Gastrocnemius medialis (tissue), 4 donors: ENCODE measurements around the gene IQCM. TPM values are rescaled to one million over a fixed set of nuclear protein-coding genes. Genes with fewer than 3 reads are reported as not detected.

Experiments
- ATAC-seq, 2 donors: fragments of 150-250 bp; one replicate each; pipeline ENCODE4 v1.9.1; 2016
- DNase-seq, 2 donors: peaks; one replicate each; pipeline ENCODE4 v3.0.0-alpha.2; 2019
- H3K27ac ChIP-seq, 4 donors: fragments of 200-600 bp; sonication (generic); 1 replicate in 1 of 4; 2 replicates in 3 of 4; pipeline ENCODE4 v1.5.1; 2016 to 2018; ENCODE audit warnings: mild to moderate bottlenecking in 2 of 4, moderate library complexity in 1 of 4
- H3K27me3 ChIP-seq, 3 donors: fragments of 200-600 bp; sonication (generic) in 2 of 3; 1 replicate in 1 of 3; 2 replicates in 2 of 3; pipeline versions ENCODE4 v1.5.1 to v1.6.0; 2016 to 2019; ENCODE audit warnings: mild to moderate bottlenecking in 1 of 3, moderate library complexity in 1 of 3
- H3K36me3 ChIP-seq, 2 donors: fragments of 200-600 bp; sonication (generic) in 1 of 2; one replicate each; pipeline ENCODE4 v1.5.1; 2017 to 2018
- H3K4me1 ChIP-seq, 2 donors: fragments of 200-600 bp; sonication (generic) in 1 of 2; one replicate each; pipeline ENCODE4 v1.5.1; 2016 to 2017; ENCODE audit warnings: mild to moderate bottlenecking in 2 of 2
- H3K4me3 ChIP-seq, 4 donors: fragments of 200-600 bp; sonication (generic) in 3 of 4; 1 replicate in 1 of 4; 2 replicates in 3 of 4; pipeline ENCODE4 v1.5.1; 2016 to 2019; ENCODE audit warnings: mild to moderate bottlenecking in 2 of 4
- H3K9me3 ChIP-seq, 3 donors: fragments of 200-600 bp; sonication (generic) in 2 of 3; 1 replicate in 1 of 3; 2 replicates in 2 of 3; pipeline ENCODE4 v1.5.1; 2016 to 2019
- POLR2A ChIP-seq, 2 donors: fragments of 450-650 bp; IDR thresholded peaks; one replicate each; pipeline ENCODE4 v1.6.1; 2017; ENCODE audit warnings: antibody characterized with exemption in 2 of 2, mild to moderate bottlenecking in 2 of 2, moderate library complexity in 2 of 2
- in situ Hi-C, 4 donors: fragments of 200-750 bp; cut with MboI; loops; one replicate each; pipeline versions ENCODE4 v1.15.0 to v1.8.0; 2017; ENCODE audit warnings: low sequenced_read_pairs in 4 of 4
- intact Hi-C: fragments of 100-400 bp; cut with DNase I; formaldehyde crosslinking; loops from one replicate; pipeline ENCODE4 v1.15.1; 2023; ENCODE audit warnings: low total_unique reads
- total RNA-seq, 4 donors: library from RNA; depleted of rRNA; stranded (reverse); fragments of >200 nt; gene quantifications; one replicate each; pipeline versions ENCODE4 v1.1.0 to v1.2.3, GENCODE V29; 2016
- TF ChIP-seq, protein P1 (sequence below), 5 experiments: fragments of 450-650 bp in 3 of 5; fragments of 200-600 bp in 2 of 5; sonication (generic) in 2 of 5; IDR thresholded peaks in 4 of 5; conservative IDR thresholded peaks in 1 of 5; 1 replicate in 4 of 5; 2 replicates in 1 of 5; pipeline ENCODE4 v1.5.1; 2016 to 2019; ENCODE audit warnings: antibody characterized with exemption in 5 of 5, mild to moderate bottlenecking in 3 of 5, moderate library complexity in 3 of 5

IQCM gene
- total RNA-seq, 4 donors from 2014 or later = 0.25 TPM; not detected in 3

DNA sequence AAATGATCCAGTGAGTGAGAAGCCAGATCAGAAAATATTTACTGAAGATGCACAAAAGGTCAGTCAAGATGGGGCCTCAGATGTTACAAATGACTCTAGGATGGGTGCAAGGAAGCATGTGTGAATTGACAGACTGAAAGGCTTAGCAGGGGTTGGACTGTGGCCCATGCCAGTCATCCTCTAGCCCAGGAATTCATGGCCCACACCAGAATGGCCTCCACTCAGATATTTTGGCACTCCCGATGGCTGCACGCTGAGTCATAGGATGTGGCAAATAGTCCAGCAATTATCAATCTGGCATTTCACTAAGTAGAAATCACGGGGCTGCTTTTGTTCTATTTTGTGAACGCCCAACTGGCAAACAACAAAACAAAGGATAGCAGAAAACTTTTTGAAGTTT lies 406.5 kb downstream of the IQCM start:
- Histone ChIP-seq H3K27me3 (no peaks in the 10 kb centered on the region), H3K27ac (no peak overlapping the region), H3K9me3 (no peaks in the 10 kb centered on the region), H3K36me3 (no peaks in the 10 kb centered on the region), H3K4me1 (no peaks in the 10 kb centered on the region), H3K4me3 (no peak overlapping the region)
- DNase-seq (peak in 1 of 2 donors; percentile 12), ATAC-seq (no peak)
- TF ChIP-seq POLR2A (IDR thresholded peaks at IDR 0.05) = no peak
- TF ChIP-seq, protein P1, sequence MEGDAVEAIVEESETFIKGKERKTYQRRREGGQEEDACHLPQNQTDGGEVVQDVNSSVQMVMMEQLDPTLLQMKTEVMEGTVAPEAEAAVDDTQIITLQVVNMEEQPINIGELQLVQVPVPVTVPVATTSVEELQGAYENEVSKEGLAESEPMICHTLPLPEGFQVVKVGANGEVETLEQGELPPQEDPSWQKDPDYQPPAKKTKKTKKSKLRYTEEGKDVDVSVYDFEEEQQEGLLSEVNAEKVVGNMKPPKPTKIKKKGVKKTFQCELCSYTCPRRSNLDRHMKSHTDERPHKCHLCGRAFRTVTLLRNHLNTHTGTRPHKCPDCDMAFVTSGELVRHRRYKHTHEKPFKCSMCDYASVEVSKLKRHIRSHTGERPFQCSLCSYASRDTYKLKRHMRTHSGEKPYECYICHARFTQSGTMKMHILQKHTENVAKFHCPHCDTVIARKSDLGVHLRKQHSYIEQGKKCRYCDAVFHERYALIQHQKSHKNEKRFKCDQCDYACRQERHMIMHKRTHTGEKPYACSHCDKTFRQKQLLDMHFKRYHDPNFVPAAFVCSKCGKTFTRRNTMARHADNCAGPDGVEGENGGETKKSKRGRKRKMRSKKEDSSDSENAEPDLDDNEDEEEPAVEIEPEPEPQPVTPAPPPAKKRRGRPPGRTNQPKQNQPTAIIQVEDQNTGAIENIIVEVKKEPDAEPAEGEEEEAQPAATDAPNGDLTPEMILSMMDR (IDR thresholded peaks at IDR 0.05 in 4 of 5, conservative IDR thresholded peaks at IDR 0.05 in 1 of 5) = no peak
- intact Hi-C loops (no loop called here), in situ Hi-C loops (no loop called here)

DNA sequence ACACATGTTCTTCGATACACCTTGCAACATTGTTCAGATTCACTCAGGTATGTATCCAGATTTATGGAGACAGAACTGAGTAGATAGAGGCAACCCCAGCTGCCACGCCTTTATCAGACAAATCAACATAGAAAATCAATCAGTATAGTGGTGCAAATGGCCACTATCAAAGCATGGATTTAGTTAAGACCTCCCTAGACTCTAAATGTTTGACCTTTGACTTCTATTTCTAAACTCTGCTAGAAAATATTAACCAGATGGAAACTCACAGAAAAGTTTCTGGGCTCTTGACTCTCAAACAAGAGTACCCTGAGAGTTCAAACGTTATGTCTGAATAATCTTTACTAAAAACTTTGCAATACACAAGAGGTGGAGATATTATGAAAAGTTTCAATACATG lies 411.5 kb downstream of the IQCM start:
- Histone ChIP-seq H3K4me3 (no peak overlapping the region), H3K9me3 (no peaks in the 10 kb centered on the region), H3K27me3 (no peaks in the 10 kb centered on the region), H3K27ac (no peak overlapping the region), H3K4me1 (no peaks in the 10 kb centered on the region), H3K36me3 (no peaks in the 10 kb centered on the region)
- TF ChIP-seq, protein P1 (IDR thresholded peaks at IDR 0.05 in 4 of 5, conservative IDR thresholded peaks at IDR 0.05 in 1 of 5) = no peak
- no peak for TF ChIP-seq POLR2A (IDR thresholded peaks at IDR 0.05)
- no peak for ATAC-seq
- intact Hi-C loops (no loop called here), in situ Hi-C loops (no loop called here)
- DNase-seq = no peak

DNA sequence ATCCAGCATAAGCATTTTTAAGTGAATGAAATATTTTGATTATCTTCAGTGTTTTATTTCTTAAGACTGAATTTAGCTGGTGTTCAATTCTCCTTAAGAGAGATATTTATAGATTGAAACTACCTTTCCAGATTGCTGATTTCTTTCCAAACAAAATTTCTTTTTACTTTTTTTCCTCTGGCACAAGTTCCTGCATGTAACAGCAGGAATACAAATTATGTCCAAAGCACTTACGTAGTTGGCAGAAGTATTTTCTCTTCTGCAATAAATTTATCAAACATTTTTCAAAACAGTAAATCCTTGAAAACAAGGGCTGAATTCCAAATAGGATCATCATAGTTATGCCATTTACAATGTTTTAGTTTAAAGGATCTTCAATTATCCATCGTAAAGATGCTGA lies 412.6 kb downstream of the IQCM start:
- no peak for DNase-seq
- Histone ChIP-seq H3K27ac (no peak overlapping the region), H3K27me3 (no peaks in the 10 kb centered on the region), H3K4me1 (no peaks in the 10 kb centered on the region), H3K4me3 (no peak overlapping the region), H3K9me3 (no peaks in the 10 kb centered on the region), H3K36me3 (no peaks in the 10 kb centered on the region)
- no peak for TF ChIP-seq POLR2A (IDR thresholded peaks at IDR 0.05)
- TF ChIP-seq, protein P1 (IDR thresholded peaks at IDR 0.05 in 4 of 5, conservative IDR thresholded peaks at IDR 0.05 in 1 of 5) = no peak
- no peak for ATAC-seq
- intact Hi-C loops (no loop called here), in situ Hi-C loops (no loop called here)

DNA sequence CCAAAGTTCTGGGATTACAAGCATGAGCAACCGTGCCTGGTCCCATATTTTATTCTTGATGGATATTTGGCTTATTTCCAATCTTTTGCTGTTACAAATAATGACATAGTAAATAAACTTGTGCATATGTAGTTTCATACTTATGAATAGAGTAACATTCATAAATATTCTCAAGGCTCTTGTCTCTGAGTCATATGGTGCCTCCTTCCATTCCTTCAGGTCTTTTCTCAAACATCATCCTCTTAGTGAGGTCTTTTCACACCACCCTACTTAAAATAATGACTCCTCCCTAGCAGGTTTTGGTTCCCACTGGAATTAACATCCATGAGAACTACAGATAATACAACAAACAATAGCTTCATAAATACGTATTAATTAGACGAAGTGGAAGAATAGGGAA lies 416.6 kb downstream of the IQCM start:
- Histone ChIP-seq H3K36me3 (no peaks in the 10 kb centered on the region), H3K27ac (no peak overlapping the region), H3K9me3 (no peaks in the 10 kb centered on the region), H3K4me1 (no peaks in the 10 kb centered on the region), H3K4me3 (no peak overlapping the region), H3K27me3 (no peaks in the 10 kb centered on the region)
- TF ChIP-seq POLR2A (IDR thresholded peaks at IDR 0.05) = no peak
- TF ChIP-seq, protein P1 (IDR thresholded peaks at IDR 0.05 in 4 of 5, conservative IDR thresholded peaks at IDR 0.05 in 1 of 5) = no peak
- ATAC-seq (no peak), DNase-seq (no peak)
- intact Hi-C loops = no loop called here
- in situ Hi-C loops = loop anchor here in 1 of 4 donors (25.0 kb wide), 1 partner anchor 488 kb away; no protein-coding TSS in a partner anchor

DNA sequence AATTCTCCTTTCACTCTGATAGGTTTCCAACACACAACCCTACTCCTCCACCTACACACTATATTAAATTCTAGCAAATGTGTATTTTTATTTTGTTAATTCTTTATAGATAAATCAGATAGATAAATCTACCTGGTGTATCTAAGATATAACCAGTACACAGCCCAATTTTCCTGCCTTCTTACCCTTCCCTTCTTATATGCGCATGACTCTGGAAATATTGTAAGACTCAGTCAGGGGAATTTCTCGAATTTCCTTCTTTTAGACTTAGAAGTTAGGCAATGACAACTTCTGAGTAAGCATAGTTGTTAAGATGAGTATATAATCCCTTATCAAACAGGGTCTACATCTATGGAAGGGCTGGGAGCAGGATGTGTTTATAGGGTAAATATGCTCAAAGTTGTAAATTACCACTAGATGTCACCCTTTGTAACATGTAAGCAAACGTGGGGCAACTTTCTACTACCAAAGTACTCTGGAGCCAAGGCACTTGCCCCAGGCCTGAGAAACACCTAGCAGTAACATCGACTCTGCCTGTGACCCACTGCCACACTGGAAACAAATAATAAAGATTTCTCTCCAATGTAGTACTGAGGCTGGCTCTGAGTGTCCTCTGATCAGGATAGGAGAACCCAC lies 444.7 kb downstream of the IQCM start:
- DNase-seq (no peak), ATAC-seq (no peak)
- H3K36me3 ChIP-seq = no peaks in the 10 kb centered on the region
- in situ Hi-C loops = no loop called here
- H3K4me1 ChIP-seq = no peaks in the 10 kb centered on the region
- H3K4me3 ChIP-seq = no peak overlapping the region
- H3K27ac ChIP-seq = no peak overlapping the region
- intact Hi-C loops = loop anchor here (10.0 kb wide), 1 partner anchor 524 kb away; no protein-coding TSS in a partner anchor
- H3K9me3 ChIP-seq = no peaks in the 10 kb centered on the region
- TF ChIP-seq, protein P1 (IDR thresholded peaks at IDR 0.05 in 4 of 5, conservative IDR thresholded peaks at IDR 0.05 in 1 of 5) = no peak
- no peak for TF ChIP-seq POLR2A (IDR thresholded peaks at IDR 0.05)
- no peaks in the 10 kb centered on the region for H3K27me3 ChIP-seq
